ENCODE data around the gene SERPINA1. TPM values are rescaled to one million over a fixed set of nuclear protein-coding genes. Genes with fewer than 3 reads are reported as not detected.

Gene SERPINA1
- polyA plus RNA-seq, 1 experiment = 1.7 TPM

GRCh38 chr14:94330432-94330831, 58.0 kb downstream of the SERPINA1 start:
- ChIA-PET POLR2A (interaction anchor here (0.6 to 1.6 kb wide), 2 partner anchors 12 to 62 kb away, joined by 3 to 6 read pairs; no protein-coding TSS in a partner anchor), CTCF (no interaction called here)
- Histone ChIP-seq H3K27ac (ENCODE audit: low read depth, low read length) (no peak overlapping the region), H3K27me3 (ENCODE audit: control insufficient read depth, insufficient read depth, low read length) (peaks cover 2% of the 10 kb centered on the region), H3K9me3 (ENCODE audit: control insufficient read depth, insufficient read depth, low read length) (no peaks in the 10 kb centered on the region), H3K4me3 (ENCODE audit: low read depth, low read length) (no peak overlapping the region)
- no peak for DNase-seq (ENCODE audit: low read depth, low spot score)
- TF ChIP-seq, protein P1, sequence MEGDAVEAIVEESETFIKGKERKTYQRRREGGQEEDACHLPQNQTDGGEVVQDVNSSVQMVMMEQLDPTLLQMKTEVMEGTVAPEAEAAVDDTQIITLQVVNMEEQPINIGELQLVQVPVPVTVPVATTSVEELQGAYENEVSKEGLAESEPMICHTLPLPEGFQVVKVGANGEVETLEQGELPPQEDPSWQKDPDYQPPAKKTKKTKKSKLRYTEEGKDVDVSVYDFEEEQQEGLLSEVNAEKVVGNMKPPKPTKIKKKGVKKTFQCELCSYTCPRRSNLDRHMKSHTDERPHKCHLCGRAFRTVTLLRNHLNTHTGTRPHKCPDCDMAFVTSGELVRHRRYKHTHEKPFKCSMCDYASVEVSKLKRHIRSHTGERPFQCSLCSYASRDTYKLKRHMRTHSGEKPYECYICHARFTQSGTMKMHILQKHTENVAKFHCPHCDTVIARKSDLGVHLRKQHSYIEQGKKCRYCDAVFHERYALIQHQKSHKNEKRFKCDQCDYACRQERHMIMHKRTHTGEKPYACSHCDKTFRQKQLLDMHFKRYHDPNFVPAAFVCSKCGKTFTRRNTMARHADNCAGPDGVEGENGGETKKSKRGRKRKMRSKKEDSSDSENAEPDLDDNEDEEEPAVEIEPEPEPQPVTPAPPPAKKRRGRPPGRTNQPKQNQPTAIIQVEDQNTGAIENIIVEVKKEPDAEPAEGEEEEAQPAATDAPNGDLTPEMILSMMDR (IDR thresholded peaks at IDR 0.05; ENCODE audit: low read depth, low read length) = no peak

GRCh38 chr14:94329857-94330256, 58.5 kb downstream of the SERPINA1 start:
- no peak for DNase-seq (ENCODE audit: low read depth, low spot score)
- TF ChIP-seq, protein P1 (IDR thresholded peaks at IDR 0.05; ENCODE audit: low read depth, low read length) = no peak
- Histone ChIP-seq H3K9me3 (ENCODE audit: control insufficient read depth, insufficient read depth, low read length) (no peaks in the 10 kb centered on the region), H3K4me3 (ENCODE audit: low read depth, low read length) (no peak overlapping the region), H3K27me3 (ENCODE audit: control insufficient read depth, insufficient read depth, low read length) (peaks cover 2% of the 10 kb centered on the region), H3K27ac (ENCODE audit: low read depth, low read length) (no peak overlapping the region)
- ChIA-PET CTCF (interaction anchor here (1.8 kb wide), 1 partner anchor 157 kb away, joined by 6 read pairs; no protein-coding TSS in a partner anchor), POLR2A (interaction anchor here (1.6 kb wide), 1 partner anchor 12 kb away, joined by 3 read pairs; no protein-coding TSS in a partner anchor)

DNA sequence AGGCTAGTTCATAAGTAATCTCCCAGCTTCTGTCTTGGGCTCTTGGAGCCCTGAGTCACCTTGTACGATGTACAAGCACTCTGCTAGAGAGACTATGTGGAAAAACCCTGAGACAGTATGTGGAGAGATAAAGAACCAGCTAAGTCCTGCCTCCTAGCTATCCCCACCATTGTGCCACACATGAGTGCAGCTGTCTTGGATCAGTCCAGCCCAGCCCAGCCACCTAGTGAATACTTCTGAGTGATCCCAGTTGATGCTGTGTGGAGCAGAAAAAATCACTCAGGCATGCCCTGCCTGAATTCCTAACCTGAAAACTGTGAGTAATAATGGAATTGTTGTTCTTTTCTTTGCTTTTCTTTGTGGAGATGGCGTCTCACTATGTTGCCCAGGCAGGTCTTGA, 60.2 kb downstream of the SERPINA1 start:
- ChIA-PET POLR2A (no interaction called here), CTCF (interaction anchor here (1.8 kb wide), 1 partner anchor 158 kb away, joined by 6 read pairs; no protein-coding TSS in a partner anchor)
- peaks cover 2% of the 10 kb centered on the region for H3K27me3 ChIP-seq (ENCODE audit: control insufficient read depth, insufficient read depth, low read length)
- no peaks in the 10 kb centered on the region for H3K9me3 ChIP-seq (ENCODE audit: control insufficient read depth, insufficient read depth, low read length)
- no peak overlapping the region for H3K27ac ChIP-seq (ENCODE audit: low read depth, low read length)
- DNase-seq (ENCODE audit: low read depth, low spot score) = no peak
- TF ChIP-seq, protein P1 (IDR thresholded peaks at IDR 0.05; ENCODE audit: low read depth, low read length) = no peak
- no peak overlapping the region for H3K4me3 ChIP-seq (ENCODE audit: low read depth, low read length)

Other genes with a start within 250 kb of the SERPINA1 start
- 0.60 and 0.65 TPM in 2 replicates for gene PPP4R4, start 214.3 kb downstream of the SERPINA1 start, polyA plus RNA-seq (2011; rRNA removed)
- gene SERPINA10, start 95.3 kb downstream of the SERPINA1 start, polyA plus RNA-seq (2011; rRNA removed) = not detected in 2 replicates
- not detected in 2 replicates for gene SERPINA6, start 65.3 kb downstream of the SERPINA1 start, polyA plus RNA-seq (2011; rRNA removed)
- gene SERPINA2, start 21.9 kb downstream of the SERPINA1 start, polyA plus RNA-seq (2011; rRNA removed) = not detected in 2 replicates
- gene SERPINA11, start 64.2 kb upstream of the SERPINA1 start, polyA plus RNA-seq (2011; rRNA removed) = not detected in 2 replicates
- 0.05 and 0.07 TPM in 2 replicates for gene SERPINA9, start 87.6 kb upstream of the SERPINA1 start, polyA plus RNA-seq (2011; rRNA removed)
- not detected in 2 replicates for gene SERPINA12, start 120.9 kb upstream of the SERPINA1 start, polyA plus RNA-seq (2011; rRNA removed)
- gene SERPINA4, start 172.8 kb upstream of the SERPINA1 start, polyA plus RNA-seq (2011; rRNA removed) = not detected in 2 replicates
- gene SERPINA5, start 192.8 kb upstream of the SERPINA1 start, polyA plus RNA-seq (2011; rRNA removed) = not detected in 2 replicates
- 1.8 and 2.4 TPM in 2 replicates for gene SERPINA3, start 223.8 kb upstream of the SERPINA1 start, polyA plus RNA-seq (2011; rRNA removed)